PC-9 (cell line): ENCODE data around the gene LENG1. TPM values are rescaled to one million over a fixed set of nuclear protein-coding genes. Genes with fewer than 3 reads are reported as not detected.
A peak's percentile ranks its signal among the peaks of the same experiment; 100 is the strongest.

Experiments
- BruUV-seq: library from RNA; stranded (reverse); fragments of 400-500 nt; replicated peaks from 2 replicates; lab custom pipeline; 2021; lab: Mats Ljungman, UMichigan
- CTCF ChIA-PET: fragments of 300-600 bp; sonication (Branson Sonifier 250); formaldehyde crosslinking; loops from one replicate; lab custom pipeline; 2022; ENCODE audit warnings: antibody characterized with exemption; lab: Charles Lee
- POLR2A ChIA-PET: fragments of 300-600 bp; sonication (Branson Sonifier 250); formaldehyde crosslinking; loops from one replicate; lab custom pipeline; 2022; ENCODE audit warnings: antibody characterized with exemption; ENCODE audit not compliant: unreplicated experiment; lab: Charles Lee
- DNase-seq, 2 experiments: peaks; one replicate each; pipeline versions ENCODE4 v3.0.0 to v3.0.0-alpha.2; 2015 to 2022; ENCODE audit warnings: mixed read lengths in 1 of 2
- H2AFZ ChIP-seq: fragments of 200-600 bp; sonication (generic); 2 replicates; pipeline ENCODE4 v1.8.1; 2017; ENCODE audit warnings: antibody characterized with exemption
- H3F3A ChIP-seq: fragments of 200-600 bp; sonication (generic); 2 replicates; pipeline ENCODE4 v1.8.1; 2017; ENCODE audit warnings: antibody characterized with exemption, mild to moderate bottlenecking, low read depth; ENCODE audit not compliant: insufficient read depth
- H3K27ac ChIP-seq: fragments of 200-600 bp; sonication (generic); 2 replicates; pipeline ENCODE4 v1.6.1; 2016; ENCODE audit warnings: mixed run types
- H3K27me3 ChIP-seq: fragments of 200-600 bp; sonication (generic); 2 replicates; pipeline ENCODE4 v1.6.1; 2016; ENCODE audit warnings: low read depth, mixed run types; ENCODE audit not compliant: insufficient read depth
- H3K36me3 ChIP-seq: fragments of 200-600 bp; sonication (generic); 2 replicates; pipeline ENCODE4 v1.6.1; 2016; ENCODE audit warnings: low read depth, mixed run types
- H3K4me1 ChIP-seq: fragments of 200-600 bp; sonication (generic); replicated peaks from 2 replicates; pipeline ENCODE4 v1.6.1; 2016; ENCODE audit warnings: mixed run types; ENCODE audit not compliant: insufficient read depth
- H3K4me2 ChIP-seq: fragments of 200-600 bp; sonication (generic); 2 replicates; pipeline ENCODE4 v1.6.1; 2017; ENCODE audit warnings: mixed run types
- H3K4me3 ChIP-seq: fragments of 200-600 bp; sonication (generic); 2 replicates; pipeline ENCODE4 v1.6.1; 2016; ENCODE audit warnings: mixed run types
- H3K79me2 ChIP-seq: fragments of 200-600 bp; sonication (generic); 2 replicates; pipeline ENCODE4 v1.6.1; 2017; ENCODE audit warnings: low read depth, mixed run types
- H3K9me2 ChIP-seq: fragments of 200-600 bp; sonication (generic); 2 replicates; pipeline ENCODE4 v1.8.1; 2017; ENCODE audit warnings: mild to moderate bottlenecking; ENCODE audit not compliant: insufficient read depth
- H3K9me3 ChIP-seq: fragments of 200-600 bp; sonication (generic); 2 replicates; pipeline ENCODE4 v1.8.1; 2016; ENCODE audit warnings: low read depth; ENCODE audit not compliant: insufficient read depth
- H4K20me1 ChIP-seq: fragments of 200-600 bp; sonication (generic); 2 replicates; pipeline ENCODE4 v1.8.1; 2017; ENCODE audit not compliant: insufficient read depth
- EZH2 ChIP-seq: fragments of 200-600 bp; sonication (generic); IDR thresholded peaks from 2 replicates; pipeline ENCODE4 v1.8.0; 2017; ENCODE audit warnings: antibody characterized with exemption, low read depth
- intact Hi-C: fragments of 100-400 bp; cut with micrococcal nuclease; formaldehyde crosslinking; loops from one replicate; pipeline ENCODE4 v1.10.0; 2022; ENCODE audit not compliant: unreplicated experiment
- total RNA-seq: library from RNA; stranded (reverse); gene quantifications from 2 replicates; pipeline ENCODE4 v1.2.3, GENCODE V29; 2021
- TF ChIP-seq, protein P1 (sequence below): fragments of 200-600 bp; sonication (generic); conservative IDR thresholded peaks from 2 replicates; pipeline ENCODE4 v1.6.1; 2017; ENCODE audit warnings: mixed run types, antibody characterized with exemption, mild to moderate bottlenecking, moderate library complexity

Gene LENG1
- total RNA-seq, 1 experiment from 2014 or later: 6.7 TPM

DNA sequence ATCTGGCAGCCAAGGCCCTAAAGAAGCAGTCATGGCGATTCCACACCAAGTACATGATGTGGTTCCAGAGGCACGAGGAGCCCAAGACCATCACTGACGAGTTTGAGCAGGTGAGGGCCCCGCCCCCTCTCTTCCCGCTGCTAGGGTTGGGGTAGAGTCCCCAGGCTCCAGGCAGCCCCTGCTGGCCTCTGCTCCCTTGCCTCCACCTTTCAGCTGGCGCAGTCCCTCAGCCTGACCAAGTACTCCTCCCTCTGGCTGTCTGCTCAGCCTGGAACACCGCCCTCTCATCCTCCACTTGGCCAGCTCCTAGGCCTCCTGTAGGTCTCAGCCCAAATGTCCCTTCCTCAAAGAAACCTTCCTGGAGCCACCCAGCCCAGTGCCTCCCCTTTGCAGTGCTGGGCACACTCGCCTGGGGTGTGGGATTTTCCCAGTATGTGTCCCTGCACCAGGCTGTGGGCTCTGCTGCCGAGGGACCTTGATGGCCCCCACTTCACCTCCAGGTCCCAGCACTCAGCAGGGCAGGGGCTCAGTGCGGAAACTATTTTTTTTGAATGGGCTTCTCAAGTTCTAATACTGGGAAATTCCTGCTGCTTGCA is 5.7 kb downstream of the LENG1 start:
- Histone ChIP-seq H2AFZ (no peak overlapping the region), H3K9me2 (no peaks in the 10 kb centered on the region), H4K20me1 (peaks cover 40% of the 10 kb centered on the region), H3K36me3 (peaks cover 16% of the 10 kb centered on the region), H3K4me2 (no peak overlapping the region), H3K4me3 (no peak overlapping the region), H3K9me3 (no peaks in the 10 kb centered on the region), H3K79me2 (peaks cover 11% of the 10 kb centered on the region), H3K4me1 (peaks cover 12% of the 10 kb centered on the region), H3F3A (peaks cover 78% of the 10 kb centered on the region), H3K27ac (no peak overlapping the region), H3K27me3 (no peaks in the 10 kb centered on the region)
- ChIA-PET POLR2A (no interaction called here), CTCF (no interaction called here)
- peak in 1 of 2 experiments; percentile 28 for DNase-seq
- intact Hi-C loops: no loop called here
- BruUV-seq: no TSS peak
- TF ChIP-seq EZH2: no peak
- TF ChIP-seq, protein P1, sequence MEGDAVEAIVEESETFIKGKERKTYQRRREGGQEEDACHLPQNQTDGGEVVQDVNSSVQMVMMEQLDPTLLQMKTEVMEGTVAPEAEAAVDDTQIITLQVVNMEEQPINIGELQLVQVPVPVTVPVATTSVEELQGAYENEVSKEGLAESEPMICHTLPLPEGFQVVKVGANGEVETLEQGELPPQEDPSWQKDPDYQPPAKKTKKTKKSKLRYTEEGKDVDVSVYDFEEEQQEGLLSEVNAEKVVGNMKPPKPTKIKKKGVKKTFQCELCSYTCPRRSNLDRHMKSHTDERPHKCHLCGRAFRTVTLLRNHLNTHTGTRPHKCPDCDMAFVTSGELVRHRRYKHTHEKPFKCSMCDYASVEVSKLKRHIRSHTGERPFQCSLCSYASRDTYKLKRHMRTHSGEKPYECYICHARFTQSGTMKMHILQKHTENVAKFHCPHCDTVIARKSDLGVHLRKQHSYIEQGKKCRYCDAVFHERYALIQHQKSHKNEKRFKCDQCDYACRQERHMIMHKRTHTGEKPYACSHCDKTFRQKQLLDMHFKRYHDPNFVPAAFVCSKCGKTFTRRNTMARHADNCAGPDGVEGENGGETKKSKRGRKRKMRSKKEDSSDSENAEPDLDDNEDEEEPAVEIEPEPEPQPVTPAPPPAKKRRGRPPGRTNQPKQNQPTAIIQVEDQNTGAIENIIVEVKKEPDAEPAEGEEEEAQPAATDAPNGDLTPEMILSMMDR: no peak

DNA sequence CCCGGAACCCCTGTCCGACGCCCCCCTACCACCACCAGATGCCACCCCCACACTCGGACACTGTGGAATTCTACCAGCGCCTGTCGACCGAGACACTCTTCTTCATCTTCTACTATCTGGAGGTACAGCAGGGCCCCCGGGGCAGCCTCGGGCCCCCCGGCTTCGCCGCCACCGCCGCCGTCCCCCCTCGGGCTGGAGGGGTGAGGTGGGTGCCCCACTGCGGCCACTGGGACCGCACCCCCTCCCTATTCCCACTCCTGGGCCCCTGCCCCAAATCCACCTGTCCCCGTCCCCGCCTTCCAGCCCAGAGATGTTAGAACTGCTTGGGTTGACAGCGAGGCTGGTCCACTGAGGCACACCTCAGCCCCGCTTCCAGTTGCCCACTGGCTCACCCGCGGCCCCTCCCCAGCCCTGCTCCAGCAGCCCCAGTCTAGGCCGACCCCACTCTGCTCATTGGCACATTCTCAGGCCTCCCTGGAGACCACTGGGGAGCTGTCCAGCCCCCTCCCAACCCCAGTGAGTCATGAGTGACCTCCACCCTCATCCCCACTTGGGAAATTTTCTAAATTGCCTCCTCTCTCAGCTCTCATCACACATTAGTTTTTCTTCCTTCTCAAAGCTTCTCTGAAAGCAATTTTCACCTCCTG is 6.5 kb downstream of the LENG1 start:
- Histone ChIP-seq H3F3A (peaks cover 73% of the 10 kb centered on the region), H3K36me3 (peaks cover 16% of the 10 kb centered on the region), H3K4me1 (peaks cover 5% of the 10 kb centered on the region; the same call in 1 of the 2 replicates), H2AFZ (no peak overlapping the region), H4K20me1 (peaks cover 40% of the 10 kb centered on the region), H3K27ac (no peak overlapping the region), H3K9me3 (no peaks in the 10 kb centered on the region), H3K9me2 (no peaks in the 10 kb centered on the region), H3K79me2 (peaks cover 3% of the 10 kb centered on the region; the same call in 1 of the 2 replicates), H3K4me3 (no peak overlapping the region), H3K4me2 (no peak overlapping the region), H3K27me3 (no peaks in the 10 kb centered on the region)
- TF ChIP-seq EZH2: no peak
- TF ChIP-seq, protein P1: no peak
- peak in 1 of 2 experiments; percentile 9 for DNase-seq
- intact Hi-C loops: no loop called here
- POLR2A ChIA-PET: interaction anchor here (0.7 kb wide), 1 partner anchor 16 kb away, joined by 4 read pairs; the partner anchor contains the start of gene CNOT3
- BruUV-seq: no TSS peak
- CTCF ChIA-PET: no interaction called here

DNA sequence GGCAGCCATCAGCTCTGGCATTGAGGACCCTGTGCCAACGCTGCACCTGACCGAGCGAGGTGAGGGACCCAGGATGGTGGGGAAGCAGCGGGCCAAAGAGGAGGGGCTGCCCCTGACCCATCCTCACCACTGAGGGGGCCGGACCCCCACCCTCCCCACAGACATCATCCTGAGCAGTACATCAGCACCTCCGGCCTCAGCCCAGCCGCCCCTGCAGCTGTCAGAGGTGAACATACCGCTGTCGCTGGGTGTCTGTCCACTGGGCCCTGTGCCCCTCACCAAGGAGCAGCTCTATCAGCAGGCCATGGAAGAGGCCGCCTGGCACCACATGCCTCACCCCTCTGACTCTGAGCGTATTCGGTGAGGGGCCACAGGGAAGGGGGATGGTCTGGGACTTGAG is 7.3 kb downstream of the LENG1 start:
- no peak for TF ChIP-seq EZH2
- TF ChIP-seq, protein P1: no peak
- no TSS peak for BruUV-seq
- no peak overlapping the region for H3K4me2 ChIP-seq
- peaks cover 41% of the 10 kb centered on the region for H4K20me1 ChIP-seq
- H2AFZ ChIP-seq: no peak overlapping the region
- DNase-seq: peak in 1 of 2 experiments; percentile 3
- no peak overlapping the region for H3K27ac ChIP-seq
- ChIA-PET CTCF (no interaction called here), POLR2A (interaction anchor here (1.1 kb wide), 1 partner anchor 15 kb away, joined by 4 read pairs; no protein-coding TSS in a partner anchor)
- H3K9me2 ChIP-seq: no peaks in the 10 kb centered on the region
- intact Hi-C loops: no loop called here
- H3K4me3 ChIP-seq: no peak overlapping the region
- no peaks in the 10 kb centered on the region for H3K9me3 ChIP-seq
- H3K36me3 ChIP-seq: peaks cover 16% of the 10 kb centered on the region
- peaks cover 3% of the 10 kb centered on the region; the same call in 1 of the 2 replicates for H3K4me1 ChIP-seq
- H3K27me3 ChIP-seq: no peaks in the 10 kb centered on the region
- H3K79me2 ChIP-seq: no peaks in the 10 kb centered on the region
- peaks cover 69% of the 10 kb centered on the region for H3F3A ChIP-seq
